SH-SY5Y (cell line): Measurements from ENCODE around the gene SLC2A11.

Source experiments
- GATA2 ChIP-seq: IDR thresholded peaks from 2 replicates; pipeline ENCODE4 v1.6.1; 2011; ENCODE audit warnings: mild to moderate bottlenecking, low read depth, low read length
- GATA3 ChIP-seq: IDR thresholded peaks from 2 replicates; pipeline ENCODE4 v1.6.1; 2011; ENCODE audit warnings: low read depth, mild to moderate bottlenecking, low read length, moderate library complexity

DNA sequence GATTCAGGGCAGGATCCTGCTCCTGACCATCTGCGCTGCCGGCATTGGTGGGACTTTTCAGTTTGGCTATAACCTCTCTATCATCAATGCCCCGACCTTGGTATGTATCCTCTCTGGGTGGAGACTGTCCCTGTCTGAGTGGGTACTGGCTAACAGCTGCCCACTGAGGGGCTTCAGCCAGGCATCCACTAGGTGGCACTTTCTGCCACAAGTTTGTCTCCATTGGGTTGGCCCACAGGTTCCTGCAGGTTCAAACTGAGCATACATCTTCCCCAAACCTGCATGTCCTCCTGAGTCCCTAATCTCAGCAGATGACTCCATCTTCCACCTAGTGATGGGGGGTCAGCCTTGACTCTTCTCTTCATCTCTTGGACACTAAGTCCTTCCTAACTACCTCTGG is 4.4 kb downstream of the SLC2A11 start:
- no peak for TF ChIP-seq GATA2
- no peak for TF ChIP-seq GATA3
